T-helper 22 cell (primary cell): ENCODE results near the gene AADAC.
"Not testable (repeated sequence)": the region's sequence is repeated elsewhere in the genome, so short reads cannot be mapped to it uniquely, and the experiment has no call there.

ENCODE experiments used
- DNase-seq: peaks from one replicate; pipeline ENCODE4 v3.0.0-alpha.2; 2020; ENCODE audit warnings: low read depth

Gene AADAC

GRCh38 chr3:151796105-151796680 lies 17.7 kb upstream of the AADAC start:
- no peak for DNase-seq

GRCh38 chr3:151798466-151798865 lies 15.4 kb upstream of the AADAC start:
- DNase-seq, result no peak

- DNase-seq, result no peak
These were observed 13.5 kb upstream of the AADAC start for GRCh38 chr3:151800431-151800830.

GRCh38 chr3:151804267-151804666 lies 9.6 kb upstream of the AADAC start:
- DNase-seq, result no peak

GRCh38 chr3:151806838-151807237 lies 7.1 kb upstream of the AADAC start:
- no peak for DNase-seq

GRCh38 chr3:151808926-151809325 lies 5.0 kb upstream of the AADAC start:
- not testable (repeated sequence) for DNase-seq

- DNase-seq, result no peak
These were observed 2.4 kb upstream of the AADAC start for GRCh38 chr3:151811474-151811873.

- no peak for DNase-seq
These were observed 672 bp downstream of the AADAC start for GRCh38 chr3:151814588-151814987.

GRCh38 chr3:151816091-151816604 lies 2.2 kb downstream of the AADAC start:
- no peak for DNase-seq

- no peak for DNase-seq
These were observed 3.6 kb downstream of the AADAC start for GRCh38 chr3:151817473-151817872.

- no peak for DNase-seq
These were observed 4.4 kb downstream of the AADAC start for GRCh38 chr3:151818361-151818760.

- DNase-seq, result no peak
These were observed 6.0 kb downstream of the AADAC start for GRCh38 chr3:151819910-151820309.

- DNase-seq, result no peak
These were observed 13.9 kb downstream of the AADAC start for GRCh38 chr3:151827816-151828215.

- DNase-seq, result no peak
These were observed 22.0 kb downstream of the AADAC start for GRCh38 chr3:151835751-151836525.

- no peak for DNase-seq
These were observed 23.1 kb downstream of the AADAC start for GRCh38 chr3:151837057-151837456.

- no peak for DNase-seq
These were observed 24.8 kb downstream of the AADAC start for GRCh38 chr3:151838574-151839312.

- no peak for DNase-seq
These were observed 25.4 kb downstream of the AADAC start for GRCh38 chr3:151839313-151839631.

GRCh38 chr3:151841801-151842200 lies 27.9 kb downstream of the AADAC start:
- no peak for DNase-seq

GRCh38 chr3:151843275-151843674 lies 29.4 kb downstream of the AADAC start:
- no peak for DNase-seq

GRCh38 chr3:151845306-151845905 lies 31.5 kb downstream of the AADAC start:
- no peak for DNase-seq

GRCh38 chr3:151850065-151850464 lies 36.1 kb downstream of the AADAC start:
- DNase-seq, result not testable (repeated sequence)

- no peak for DNase-seq
These were observed 38.3 kb downstream of the AADAC start for GRCh38 chr3:151852074-151852811.
